Pancreas (tissue), 10 donors: ENCODE results near the gene OXSR1. TPM values are rescaled to one million over a fixed set of nuclear protein-coding genes. Genes with fewer than 3 reads are reported as not detected.

Source experiments
- ATAC-seq, 4 donors: fragments of 200-7000 bp; cut with Tn5 transposase; one replicate each; pipeline versions ENCODE4 v1.8.0 to v1.9.1; 2020; ENCODE audit warnings: mild to moderate bottlenecking in 4 of 4, moderate library complexity in 4 of 4
- DNase-seq, 6 donors: peaks; one replicate each; pipeline ENCODE4 v3.0.0-alpha.2; 2020
- FAIRE-seq: peaks from 2 replicates; lab custom pipeline; 2012; peaks lifted over from hg19 to GRCh38; lab: Jason Lieb, UNC
- H3K27ac ChIP-seq, 4 donors: fragments of 200-600 bp; sonication (generic); 1 replicate in 3 of 4; 2 replicates in 1 of 4; pipeline versions ENCODE4 v1.5.0 to v1.8.0; 2020
- H3K27me3 ChIP-seq, 4 donors: fragments of 200-600 bp; one replicate each; pipeline ENCODE4 v1.8.0; 2021
- H3K36me3 ChIP-seq, 3 donors: fragments of 200-600 bp; sonication (generic) in 1 of 3; one replicate each; pipeline versions ENCODE4 v1.5.0 to v1.8.0; 2020 to 2021
- H3K4me1 ChIP-seq, 3 donors: fragments of 200-600 bp; one replicate each; pipeline ENCODE4 v1.8.0; 2021
- H3K4me3 ChIP-seq, 4 donors: fragments of 200-600 bp; sonication (generic) in 2 of 4; one replicate each; pipeline versions ENCODE4 v1.5.0 to v1.8.0; 2020 to 2021
- H3K9me3 ChIP-seq, 4 donors: fragments of 200-600 bp; one replicate each; pipeline ENCODE4 v1.8.0; 2021
- CTCF ChIP-seq, 4 donors: fragments of 200-600 bp; sonication (generic) in 3 of 4; IDR thresholded peaks; one replicate each; pipeline versions ENCODE4 v1.5.0 to v1.8.0; 2021; ENCODE audit warnings: antibody characterized with exemption in 4 of 4
- WGBS, 2 donors: extraction: QIAGEN DNeasy Blood & Tissue Kit; methylation state at CpG; one replicate each; pipeline ENCODE4 v1.1.7; 2013; 5-methylcytosine and 5-hydroxymethylcytosine counted together
- intact Hi-C, 3 donors: fragments of 100-400 bp; cut with DNase I; formaldehyde crosslinking; loops; one replicate each; pipeline versions ENCODE4 v1.11.1 to v1.14.2; 2022
- polyA plus RNA-seq, 2 donors: library from polyadenylated mRNA; stranded (reverse); fragments of 200-250 nt; gene quantifications; one replicate each; pipeline ENCODE4 v1.2.3, GENCODE V29; 2013
- total RNA-seq, 6 donors: library from RNA; stranded (reverse); fragmentation: NEBNext Ultra II Directional in 4 of 6; extraction: Animal tissue kit (Norgen Biotek cat#: 25700) in 4 of 6; gene quantifications; one replicate each; pipeline versions ENCODE4 v1.2.1 to v1.2.4, GENCODE V29; 2021 to 2023
- donor health status: healthy with polysubstance abuse.
- donor health status: DM: no; HTN: no; CAD: no; lungs with moderate emphysema.
- donor health status: DM: no; HTN: no; CAD: no.
- donor health status: control.
- donor health status: control.
- donor health status: Bipolar disorder and iron deficiency.
- donor health status: DM: yes; HTN: yes; CAD: no.
- donor health status: DM: no; HTN: no; CAD: no.
- donor health status: DM: no; HTN: no; CAD: no.
- donor health status: DM: yes; HTN: yes; CAD: no.

The OXSR1 gene
- total and polyA plus RNA-seq, 8 donors, result 6.3 to 16.0 (median 10.4) TPM

DNA sequence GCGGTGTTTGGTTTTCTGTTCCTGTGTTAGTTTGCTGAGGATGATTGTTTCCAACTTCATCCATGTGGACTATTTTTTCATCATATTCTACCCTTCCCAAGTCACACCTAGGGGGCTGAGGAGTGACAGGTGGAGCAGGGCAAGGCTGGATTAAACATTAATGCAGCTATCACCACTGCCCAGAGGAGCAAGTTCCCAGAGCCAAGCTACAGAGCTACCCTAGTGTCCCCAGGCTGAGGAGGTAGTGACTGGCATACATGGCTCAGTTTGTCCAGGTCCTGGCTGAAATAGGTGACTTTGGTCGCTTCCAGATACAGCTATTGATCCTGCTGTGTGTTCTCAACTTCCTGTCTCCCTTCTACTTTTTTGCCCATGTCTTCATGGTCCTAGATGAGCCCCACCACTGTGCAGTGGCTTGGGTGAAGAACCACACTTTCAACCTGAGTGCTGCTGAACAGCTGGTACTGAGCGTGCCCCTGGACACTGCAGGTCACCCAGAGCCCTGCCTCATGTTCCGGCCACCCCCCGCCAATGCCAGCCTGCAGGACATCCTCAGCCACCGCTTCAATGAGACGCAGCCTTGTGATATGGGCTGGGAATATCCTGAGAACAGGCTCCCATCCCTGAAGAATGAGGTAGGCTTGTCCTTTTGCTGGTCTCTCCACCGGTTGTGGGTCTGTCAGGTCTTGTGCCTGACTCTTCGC is 100.4 kb downstream of the OXSR1 start, which contains the start of gene SLC22A13:
Gene SLC22A13, plus strand, starts transcription at position 209 of the 704 bp plus-strand sequence. Its CDS starts 49 bp downstream, at position 258.
- H3K4me1 ChIP-seq, result no peaks in the 10 kb centered on the region
- DNase-seq (no peak), FAIRE-seq (no peak), ATAC-seq (peak in 2 of 4 donors; percentile 48 to 52)
- TF ChIP-seq CTCF (IDR thresholded peaks at IDR 0.05), result no peak
- H3K27ac ChIP-seq, result no peak within 1 kb of the TSS
- no peaks in the 10 kb centered on the region for H3K27me3 ChIP-seq
- no peaks in the 10 kb centered on the region for H3K9me3 ChIP-seq
- H3K4me3 ChIP-seq, result no peak within 1 kb of the TSS
- 89 to 90% methylated on average over 9 of the region's 9 CpGs for WGBS, 2 donors
- no peaks in the 10 kb centered on the region for H3K36me3 ChIP-seq
- intact Hi-C loops, result no loop called here

DNA sequence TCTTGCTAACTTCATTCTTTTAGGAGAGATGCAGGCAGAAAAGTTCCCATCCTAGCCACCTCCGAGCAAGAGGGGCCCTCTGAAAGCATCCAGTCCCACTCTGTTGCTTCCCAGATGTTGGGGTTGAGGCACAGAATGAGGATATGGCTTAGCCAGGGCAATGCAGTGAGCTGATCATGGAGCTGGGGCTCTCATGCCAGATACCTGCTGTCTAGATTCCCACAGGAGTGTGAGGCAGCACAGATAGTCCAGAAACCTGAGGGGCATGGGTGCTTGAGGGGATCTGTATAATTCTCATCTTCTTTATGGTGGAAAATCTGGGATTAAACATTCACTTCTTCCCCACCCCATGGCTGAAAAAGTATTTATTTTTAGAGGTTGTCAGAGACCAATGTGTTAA is 101.5 kb downstream of the OXSR1 start:
- H3K36me3 ChIP-seq, result no peaks in the 10 kb centered on the region
- H3K9me3 ChIP-seq, result no peaks in the 10 kb centered on the region
- no peak for DNase-seq
- TF ChIP-seq CTCF (IDR thresholded peaks at IDR 0.05), result no peak
- intact Hi-C loops, result no loop called here
- ATAC-seq, result peak in 3 of 4 donors; percentile 40 to 64 (median 60)
- no peak for FAIRE-seq
- no peak overlapping the region for H3K27ac ChIP-seq
- H3K27me3 ChIP-seq, result no peaks in the 10 kb centered on the region
- H3K4me3 ChIP-seq, result no peak overlapping the region
- WGBS, 2 donors, result 91 to 96% methylated on average over 1 of the region's 1 CpG
- H3K4me1 ChIP-seq, result no peaks in the 10 kb centered on the region

DNA sequence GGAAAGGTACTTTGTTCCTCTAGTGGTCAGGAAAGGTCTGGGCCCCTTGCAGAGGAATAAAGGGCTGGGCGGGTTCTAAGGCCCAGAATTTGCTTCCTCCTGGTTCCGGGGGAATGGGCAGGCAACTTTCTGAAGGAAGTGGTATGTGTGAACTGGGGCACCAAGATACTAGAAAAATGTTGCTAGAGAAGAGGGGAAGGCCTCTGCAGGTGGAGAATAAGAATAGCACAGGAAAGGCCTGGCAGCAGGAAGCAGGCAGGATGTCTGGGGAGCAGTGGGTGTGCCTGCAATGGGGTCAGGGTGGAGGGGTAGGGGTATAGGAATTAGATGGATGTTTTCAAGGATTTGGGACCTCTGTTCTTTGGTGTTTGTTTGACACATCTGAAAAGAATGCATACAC is 102.3 kb downstream of the OXSR1 start:
- Histone ChIP-seq H3K27ac (no peak overlapping the region), H3K4me3 (no peak overlapping the region)

GRCh38 chr3:38268087-38268486 is 102.8 kb downstream of the OXSR1 start:
- 80 to 88% methylated on average over 5 of the region's 5 CpGs for WGBS, 2 donors
- H3K36me3 ChIP-seq, result no peaks in the 10 kb centered on the region
- H3K9me3 ChIP-seq, result no peaks in the 10 kb centered on the region
- no peaks in the 10 kb centered on the region for H3K4me1 ChIP-seq
- no peak for TF ChIP-seq CTCF (IDR thresholded peaks at IDR 0.05)
- H3K4me3 ChIP-seq, result no peak overlapping the region
- intact Hi-C loops, result no loop called here
- no peaks in the 10 kb centered on the region for H3K27me3 ChIP-seq
- FAIRE-seq (no peak), ATAC-seq (no peak), DNase-seq (no peak)
- no peak overlapping the region for H3K27ac ChIP-seq

More for the DNA sequence above, 102.3 kb downstream of the OXSR1 start:
- H3K9me3 ChIP-seq, result no peaks in the 10 kb centered on the region
- no peaks in the 10 kb centered on the region for H3K27me3 ChIP-seq
- FAIRE-seq (no peak), DNase-seq (no peak), ATAC-seq (no peak)
- no peaks in the 10 kb centered on the region for H3K36me3 ChIP-seq
- intact Hi-C loops, result no loop called here
- no peak for TF ChIP-seq CTCF (IDR thresholded peaks at IDR 0.05)
- 90 to 91% methylated on average over 2 of the region's 2 CpGs for WGBS, 2 donors
- H3K4me1 ChIP-seq, result no peaks in the 10 kb centered on the region

DNA sequence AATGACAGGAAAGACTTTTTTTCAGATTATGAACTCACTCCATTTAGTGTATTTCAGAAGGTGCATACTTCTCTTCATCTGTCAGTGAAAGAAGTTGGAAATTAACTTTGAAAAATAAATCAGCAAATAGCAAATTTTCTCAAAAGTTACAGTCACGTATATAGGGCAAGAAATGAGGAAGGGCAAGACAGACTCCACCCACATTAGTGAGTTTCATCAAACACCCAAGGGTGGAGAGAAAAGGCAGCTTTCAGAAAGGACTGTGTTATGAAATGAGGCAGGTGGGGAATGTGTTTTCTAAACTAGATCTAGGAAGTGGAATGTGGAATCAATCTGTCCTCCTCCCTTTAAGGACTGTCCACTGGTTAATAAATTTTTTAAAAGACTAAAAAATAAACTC is 103.2 kb downstream of the OXSR1 start:
- Histone ChIP-seq H3K27me3 (no peaks in the 10 kb centered on the region), H3K4me1 (no peaks in the 10 kb centered on the region), H3K9me3 (no peaks in the 10 kb centered on the region), H3K4me3 (no peak overlapping the region), H3K27ac (no peak overlapping the region), H3K36me3 (no peaks in the 10 kb centered on the region)
- intact Hi-C loops, result no loop called here
- no peak for DNase-seq
- no peak for FAIRE-seq
- no peak for ATAC-seq
- 74 to 88% methylated on average over 1 of the region's 1 CpG for WGBS, 2 donors
- no peak for TF ChIP-seq CTCF (IDR thresholded peaks at IDR 0.05)
